DLD1 (cell line): ENCODE measurements around the gene ELFN2.

Experiments used
- in situ Hi-C: cut with HindIII; loops from 2 replicates; pipeline ENCODE4 v1.10.0; 2017; ENCODE audit warnings: low sequenced_read_pairs

The ELFN2 gene

GRCh38 chr22:37456346-37456745, 29.1 kb upstream of the ELFN2 start:
- in situ Hi-C loops, result no loop called here

- in situ Hi-C loops, result no loop called here
Measured at GRCh38 chr22:37455896-37456295, 28.6 kb upstream of the ELFN2 start.

GRCh38 chr22:37454857-37455686, 27.8 kb upstream of the ELFN2 start:
- in situ Hi-C loops, result no loop called here

GRCh38 chr22:37453696-37454095, 26.4 kb upstream of the ELFN2 start:
- in situ Hi-C loops, result no loop called here

- in situ Hi-C loops, result no loop called here
Measured at GRCh38 chr22:37451218-37451617, 23.9 kb upstream of the ELFN2 start.

GRCh38 chr22:37449331-37450001, 22.2 kb upstream of the ELFN2 start:
- in situ Hi-C loops, result loop anchor here (10.0 kb wide), 1 partner anchor 125 kb away; no protein-coding TSS in a partner anchor

- in situ Hi-C loops, result loop anchor here (10.0 kb wide), 1 partner anchor 124 kb away; no protein-coding TSS in a partner anchor
Measured at GRCh38 chr22:37448516-37449127, 21.3 kb upstream of the ELFN2 start.

GRCh38 chr22:37445501-37445900, 18.2 kb upstream of the ELFN2 start:
- in situ Hi-C loops, result loop anchor here (10.0 kb wide), 1 partner anchor 121 kb away; no protein-coding TSS in a partner anchor

GRCh38 chr22:37443977-37444376, 16.7 kb upstream of the ELFN2 start:
- in situ Hi-C loops, result loop anchor here (10.0 kb wide), 1 partner anchor 119 kb away; no protein-coding TSS in a partner anchor

- in situ Hi-C loops, result loop anchor here (10.0 kb wide), 1 partner anchor 118 kb away; no protein-coding TSS in a partner anchor
Measured at GRCh38 chr22:37443086-37443485, 15.8 kb upstream of the ELFN2 start.

GRCh38 chr22:37442537-37442936, 15.3 kb upstream of the ELFN2 start:
- in situ Hi-C loops, result loop anchor here (10.0 kb wide), 1 partner anchor 118 kb away; no protein-coding TSS in a partner anchor

GRCh38 chr22:37442135-37442534, 14.9 kb upstream of the ELFN2 start:
- in situ Hi-C loops, result loop anchor here (10.0 kb wide), 1 partner anchor 117 kb away; no protein-coding TSS in a partner anchor

GRCh38 chr22:37440875-37441274, 13.6 kb upstream of the ELFN2 start:
- in situ Hi-C loops, result loop anchor here (10.0 kb wide), 1 partner anchor 116 kb away; no protein-coding TSS in a partner anchor

GRCh38 chr22:37439347-37439746, 12.1 kb upstream of the ELFN2 start:
- in situ Hi-C loops, result no loop called here

- in situ Hi-C loops, result no loop called here
Measured at GRCh38 chr22:37435970-37436603, 8.8 kb upstream of the ELFN2 start.

- in situ Hi-C loops, result no loop called here
Measured at GRCh38 chr22:37433786-37434185, 6.5 kb upstream of the ELFN2 start.

- in situ Hi-C loops, result no loop called here
Measured at GRCh38 chr22:37432708-37433054, 5.4 kb upstream of the ELFN2 start.

GRCh38 chr22:37431801-37432707, 4.8 kb upstream of the ELFN2 start:
- in situ Hi-C loops, result no loop called here

- in situ Hi-C loops, result no loop called here
Measured at GRCh38 chr22:37431366-37431765, 4.1 kb upstream of the ELFN2 start.

GRCh38 chr22:37430941-37431340, 3.7 kb upstream of the ELFN2 start:
- in situ Hi-C loops, result no loop called here
